Measurements from ENCODE around the gene GRAMD1A. TPM values are rescaled to one million over a fixed set of nuclear protein-coding genes. Genes with fewer than 3 reads are reported as not detected.

Gene GRAMD1A
- total RNA-seq, 1 experiment from 2014 or later, result 32.1 TPM

- H3K36me3 ChIP-seq, result no peaks in the 10 kb centered on the region
- peaks cover 5% of the 10 kb centered on the region; the same call in 1 of the 2 replicates for H3K9me3 ChIP-seq
- no peak for DNase-seq
- no peaks in the 10 kb centered on the region for H3K27me3 ChIP-seq
- no peak overlapping the region for H3K4me3 ChIP-seq
These were observed 65.5 kb downstream of the GRAMD1A start for GRCh38 chr19:35065574-35065973.

DNA sequence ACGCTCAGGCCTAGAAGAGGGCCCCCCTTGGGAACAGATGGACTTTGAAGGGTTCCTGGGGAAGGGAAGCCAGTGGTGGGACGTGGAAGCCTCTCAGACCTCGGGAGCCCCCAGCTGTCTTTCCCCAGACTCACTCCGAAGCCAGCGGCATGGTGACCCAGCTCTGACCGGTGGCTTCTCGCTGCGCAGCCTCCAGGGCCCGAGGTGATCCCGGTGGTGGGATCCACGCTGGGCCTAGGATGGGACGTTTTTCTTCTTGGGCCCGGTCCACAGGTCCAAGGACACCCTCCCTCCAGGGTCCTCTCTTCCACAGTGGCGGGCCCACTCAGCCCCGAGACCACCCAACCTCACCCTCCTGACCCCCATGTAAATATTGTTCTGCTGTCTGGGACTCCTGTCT is 66.0 kb downstream of the GRAMD1A start:
- no peak for DNase-seq
- Histone ChIP-seq H3K27me3 (no peaks in the 10 kb centered on the region), H3K9me3 (peaks cover 8% of the 10 kb centered on the region; the same call in 1 of the 2 replicates), H3K4me3 (no peak overlapping the region), H3K36me3 (no peaks in the 10 kb centered on the region)

DNA sequence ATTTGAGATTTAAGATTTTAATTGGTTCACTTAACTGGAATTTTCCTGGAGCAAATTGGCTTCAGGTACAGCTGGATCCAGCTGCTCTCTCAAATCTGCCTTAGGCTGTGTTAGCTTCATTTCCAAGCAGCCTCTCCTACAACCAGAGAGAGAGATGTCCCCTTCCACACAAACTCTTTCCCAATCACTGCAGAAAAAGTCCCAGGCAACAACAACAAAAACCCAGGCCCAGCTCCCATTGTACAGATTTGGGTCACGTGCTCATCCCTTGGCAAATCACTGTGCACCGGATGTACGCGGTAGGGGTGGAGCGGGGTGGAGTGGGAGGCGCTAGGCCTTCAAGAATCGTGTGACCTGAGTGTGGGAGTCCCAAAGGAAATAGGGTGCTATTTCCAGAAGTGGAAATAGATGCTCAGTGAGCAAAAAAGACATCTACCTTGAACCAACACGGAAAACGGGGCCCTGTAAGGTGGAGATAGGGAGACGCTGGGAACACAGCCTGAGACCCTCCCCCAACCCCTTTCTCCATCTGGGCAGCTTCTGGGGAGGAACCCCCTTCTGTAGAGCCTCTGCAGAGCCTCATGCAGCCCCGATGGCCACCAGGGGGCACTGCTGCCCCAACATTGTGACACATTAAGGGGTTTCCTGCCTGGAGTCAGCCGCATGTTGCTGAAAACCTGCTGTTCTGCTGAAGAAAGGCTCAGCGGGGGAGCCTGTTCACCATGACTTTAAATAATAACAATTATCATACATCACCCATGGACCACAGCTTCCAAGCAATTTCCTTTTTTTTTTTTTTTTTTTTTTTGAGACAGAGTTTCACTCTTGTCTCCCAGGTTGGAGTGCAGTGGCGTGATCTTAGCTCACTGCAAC is 66.8 kb downstream of the GRAMD1A start:
- Histone ChIP-seq H3K36me3 (no peaks in the 10 kb centered on the region), H3K9me3 (peaks cover 8% of the 10 kb centered on the region; the same call in 1 of the 2 replicates), H3K4me3 (no peak overlapping the region), H3K27me3 (no peaks in the 10 kb centered on the region)
- DNase-seq, result peak; percentile 79

DNA sequence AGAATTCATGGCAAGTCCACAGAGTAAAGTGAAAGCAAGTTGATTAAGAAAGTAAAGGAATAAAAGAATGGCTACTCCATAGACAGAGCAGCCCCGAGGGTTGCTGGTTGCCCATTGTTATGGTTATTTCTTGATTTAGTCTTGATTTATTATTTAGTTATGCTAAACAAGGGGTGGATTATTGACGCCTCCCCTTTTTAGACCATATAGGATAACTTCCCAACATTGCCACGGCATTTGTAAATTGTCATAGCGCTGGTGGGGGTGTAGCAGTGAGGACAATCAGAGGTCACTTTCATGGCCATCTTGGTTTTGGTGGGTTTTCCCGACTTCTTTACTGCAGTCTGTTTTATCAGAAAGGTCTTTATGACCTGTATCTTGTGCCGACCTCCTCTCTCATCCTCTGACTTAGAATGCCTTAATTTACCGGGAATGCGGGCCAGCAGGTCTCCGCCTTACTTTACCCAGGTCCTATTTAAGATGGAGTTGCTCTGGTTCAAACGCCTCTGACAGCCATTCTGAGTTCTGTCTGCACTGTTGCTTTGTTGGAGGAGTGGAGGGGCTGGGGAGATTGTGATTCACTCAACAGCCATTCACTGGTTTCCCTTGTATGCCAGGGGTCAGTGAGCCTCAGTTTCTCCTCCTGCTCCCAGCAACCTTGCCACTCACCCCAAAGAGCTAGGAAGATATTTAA is 69.0 kb downstream of the GRAMD1A start:
- Histone ChIP-seq H3K9me3 (peaks cover 8% of the 10 kb centered on the region; the same call in 1 of the 2 replicates), H3K4me3 (no peak overlapping the region), H3K27me3 (no peaks in the 10 kb centered on the region), H3K36me3 (no peaks in the 10 kb centered on the region)
- no peak for DNase-seq

- Histone ChIP-seq H3K27me3 (no peaks in the 10 kb centered on the region), H3K9me3 (peaks cover 8% of the 10 kb centered on the region; the same call in 1 of the 2 replicates), H3K36me3 (no peaks in the 10 kb centered on the region), H3K4me3 (no peak overlapping the region)
- no peak for DNase-seq
These were observed 69.6 kb downstream of the GRAMD1A start for GRCh38 chr19:35069696-35070095.

GRCh38 chr19:35070471-35070870 is 70.3 kb downstream of the GRAMD1A start:
- no peaks in the 10 kb centered on the region for H3K36me3 ChIP-seq
- H3K27me3 ChIP-seq, result no peaks in the 10 kb centered on the region
- peaks cover 8% of the 10 kb centered on the region; the same call in 1 of the 2 replicates for H3K9me3 ChIP-seq
- DNase-seq, result no peak
- H3K4me3 ChIP-seq, result no peak overlapping the region

GRCh38 chr19:35073516-35073915 is 73.4 kb downstream of the GRAMD1A start:
- H3K9me3 ChIP-seq, result peaks cover 6% of the 10 kb centered on the region; the same call in 1 of the 2 replicates
- H3K36me3 ChIP-seq, result no peaks in the 10 kb centered on the region
- H3K27me3 ChIP-seq, result no peaks in the 10 kb centered on the region
- no peak for DNase-seq
- H3K4me3 ChIP-seq, result no peak overlapping the region

- no peaks in the 10 kb centered on the region for H3K27me3 ChIP-seq
- H3K36me3 ChIP-seq, result no peaks in the 10 kb centered on the region
- H3K4me3 ChIP-seq, result no peak overlapping the region
- H3K9me3 ChIP-seq, result peaks cover 5% of the 10 kb centered on the region; the same call in 1 of the 2 replicates
- no peak for DNase-seq
These were observed 73.8 kb downstream of the GRAMD1A start for GRCh38 chr19:35073941-35074340.

GRCh38 chr19:35074426-35075201 is 74.5 kb downstream of the GRAMD1A start:
- H3K36me3 ChIP-seq, result no peaks in the 10 kb centered on the region
- peaks cover 5% of the 10 kb centered on the region; the same call in 1 of the 2 replicates for H3K9me3 ChIP-seq
- no peak for DNase-seq
- no peak overlapping the region for H3K4me3 ChIP-seq
- H3K27me3 ChIP-seq, result no peaks in the 10 kb centered on the region

GRCh38 chr19:35075202-35076025 is 75.3 kb downstream of the GRAMD1A start:
- peaks cover 4% of the 10 kb centered on the region; the same call in 1 of the 2 replicates for H3K9me3 ChIP-seq
- no peaks in the 10 kb centered on the region for H3K27me3 ChIP-seq
- DNase-seq, result no peak
- H3K4me3 ChIP-seq, result no peak overlapping the region
- no peaks in the 10 kb centered on the region for H3K36me3 ChIP-seq

GRCh38 chr19:35076026-35076370 is 75.9 kb downstream of the GRAMD1A start:
- no peaks in the 10 kb centered on the region; the same call in 1 of the 2 replicates for H3K9me3 ChIP-seq
- H3K36me3 ChIP-seq, result no peaks in the 10 kb centered on the region
- no peak for DNase-seq
- H3K4me3 ChIP-seq, result no peak overlapping the region
- H3K27me3 ChIP-seq, result no peaks in the 10 kb centered on the region

Other genes with a start within 250 kb of the GRAMD1A start
- gene ZNF599, start 227.1 kb upstream of the GRAMD1A start, total RNA-seq (2014; rRNA removed; shearing (Covaris generic); ENCODE audit: low replicate concordance), result 4.9 and 12.3 TPM in 2 replicates
- gene ZNF30, start 73.4 kb upstream of the GRAMD1A start, total RNA-seq (2014; rRNA removed; shearing (Covaris generic); ENCODE audit: low replicate concordance), result 2.1 and 4.2 TPM in 2 replicates
- 1.7 and 2.4 TPM in 2 replicates for gene ZNF792, start 36.1 kb upstream of the GRAMD1A start, total RNA-seq (2014; rRNA removed; shearing (Covaris generic); ENCODE audit: low replicate concordance)
- 0.86 and 2.3 TPM in 2 replicates for gene SCN1B, start 30.1 kb downstream of the GRAMD1A start, total RNA-seq (2014; rRNA removed; shearing (Covaris generic); ENCODE audit: low replicate concordance)
- gene HPN, start 41.4 kb downstream of the GRAMD1A start, total RNA-seq (2014; rRNA removed; shearing (Covaris generic); ENCODE audit: low replicate concordance), result not detected in 2 replicates
- not detected in 2 replicates for gene FXYD3, start 115.5 kb downstream of the GRAMD1A start, total RNA-seq (2014; rRNA removed; shearing (Covaris generic); ENCODE audit: low replicate concordance)
- gene LGI4, start 134.7 kb downstream of the GRAMD1A start, total RNA-seq (2014; rRNA removed; shearing (Covaris generic); ENCODE audit: low replicate concordance), result 0.76 TPM in 1 of 2 replicates, not detected in the other
- not detected in 2 replicates for gene FXYD1, start 138.5 kb downstream of the GRAMD1A start, total RNA-seq (2014; rRNA removed; shearing (Covaris generic); ENCODE audit: low replicate concordance)
- gene FXYD7, start 142.9 kb downstream of the GRAMD1A start, total RNA-seq (2014; rRNA removed; shearing (Covaris generic); ENCODE audit: low replicate concordance), result not detected in 2 replicates
- 28.9 and 59.7 TPM in 2 replicates for gene FXYD5, start 154.4 kb downstream of the GRAMD1A start, total RNA-seq (2014; rRNA removed; shearing (Covaris generic); ENCODE audit: low replicate concordance)
- not detected in 2 replicates for gene FAM187B, start 228.4 kb downstream of the GRAMD1A start, total RNA-seq (2014; rRNA removed; shearing (Covaris generic); ENCODE audit: low replicate concordance)
- gene LSR, start 248.7 kb downstream of the GRAMD1A start, total RNA-seq (2014; rRNA removed; shearing (Covaris generic); ENCODE audit: low replicate concordance), result 0.33 TPM in 1 of 2 replicates, not detected in the other